HG03139 (cell line): Measurements from ENCODE around the gene RCHY1.
"Not testable (repeated sequence)": the region's sequence is repeated elsewhere in the genome, so short reads cannot be mapped to it uniquely, and the experiment has no call there.

Experiments used
- ATAC-seq: cut with Tn5 transposase; IDR thresholded peaks from one replicate; pipeline ENCODE4 v1.9.1; 2021; ENCODE audit not compliant: unreplicated experiment

The RCHY1 gene

DNA sequence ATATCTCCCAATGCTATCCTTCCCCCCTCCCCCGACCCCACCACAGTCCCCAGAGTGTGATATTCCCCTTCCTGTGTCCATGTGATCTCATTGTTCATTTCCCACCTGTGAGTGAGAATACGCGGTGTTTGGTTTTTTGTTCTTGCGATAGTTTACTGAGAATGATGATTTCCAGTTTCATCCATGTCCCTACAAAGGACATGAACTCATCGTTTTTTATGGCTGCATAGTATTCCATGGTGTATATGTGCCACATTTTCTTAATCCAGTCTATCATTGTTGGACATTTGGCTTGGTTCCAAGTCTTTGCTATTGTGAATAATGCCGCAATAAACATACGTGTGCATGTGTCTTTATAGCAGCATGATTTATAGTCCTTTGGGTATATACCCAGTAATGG is 5.2 kb upstream of the RCHY1 start:
- not testable (repeated sequence) for ATAC-seq

DNA sequence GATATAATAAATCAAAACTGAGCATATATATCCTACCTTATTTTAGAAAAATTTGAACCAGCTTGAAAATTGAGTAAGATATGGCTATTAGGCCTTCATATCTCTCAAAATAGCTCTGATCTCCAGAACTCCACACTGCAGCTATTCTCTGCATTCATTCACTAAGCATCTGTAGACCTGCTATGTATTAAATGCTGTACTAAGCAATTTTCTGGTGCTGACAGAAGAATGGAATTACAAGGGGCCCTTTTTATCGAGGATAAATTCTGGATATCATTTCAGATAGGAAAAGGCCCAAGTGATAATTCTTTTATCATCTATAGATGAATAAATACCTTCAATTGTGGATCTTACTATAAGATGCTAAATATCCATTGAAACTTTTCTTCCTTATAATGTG is 1.9 kb upstream of the RCHY1 start:
- no peak for ATAC-seq

DNA sequence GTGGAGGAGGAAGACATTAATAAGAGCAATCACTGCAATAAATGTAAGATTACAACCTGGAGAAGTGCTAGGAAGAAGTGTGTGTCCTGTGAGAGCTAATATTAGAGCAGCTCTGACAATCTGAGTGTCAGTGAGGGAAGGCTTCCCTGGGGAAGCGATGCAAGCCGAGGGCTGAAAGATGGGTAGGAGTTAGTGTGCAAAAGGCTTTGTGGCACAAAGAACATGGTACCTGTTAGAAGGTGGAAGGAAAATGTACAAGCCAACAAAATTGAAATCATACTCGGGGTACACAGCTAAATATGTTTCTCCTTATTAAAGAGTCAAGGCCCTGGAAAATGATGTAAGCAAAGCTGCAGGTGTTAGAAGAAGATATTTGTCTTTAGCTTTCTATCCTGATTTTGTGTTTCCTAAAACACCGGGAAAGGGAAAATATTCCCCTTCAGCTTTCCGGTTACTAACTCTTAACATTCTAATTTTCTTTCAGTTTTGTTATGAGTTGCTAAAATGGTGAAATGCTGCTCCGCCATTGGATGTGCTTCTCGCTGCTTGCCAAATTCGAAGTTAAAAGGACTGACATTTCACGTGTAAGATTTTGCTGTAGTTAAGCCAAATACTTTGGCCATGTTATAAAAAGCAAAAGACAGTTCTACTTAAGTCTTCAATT is 878 bp upstream of the RCHY1 start:
- peak; percentile 0 for ATAC-seq

DNA sequence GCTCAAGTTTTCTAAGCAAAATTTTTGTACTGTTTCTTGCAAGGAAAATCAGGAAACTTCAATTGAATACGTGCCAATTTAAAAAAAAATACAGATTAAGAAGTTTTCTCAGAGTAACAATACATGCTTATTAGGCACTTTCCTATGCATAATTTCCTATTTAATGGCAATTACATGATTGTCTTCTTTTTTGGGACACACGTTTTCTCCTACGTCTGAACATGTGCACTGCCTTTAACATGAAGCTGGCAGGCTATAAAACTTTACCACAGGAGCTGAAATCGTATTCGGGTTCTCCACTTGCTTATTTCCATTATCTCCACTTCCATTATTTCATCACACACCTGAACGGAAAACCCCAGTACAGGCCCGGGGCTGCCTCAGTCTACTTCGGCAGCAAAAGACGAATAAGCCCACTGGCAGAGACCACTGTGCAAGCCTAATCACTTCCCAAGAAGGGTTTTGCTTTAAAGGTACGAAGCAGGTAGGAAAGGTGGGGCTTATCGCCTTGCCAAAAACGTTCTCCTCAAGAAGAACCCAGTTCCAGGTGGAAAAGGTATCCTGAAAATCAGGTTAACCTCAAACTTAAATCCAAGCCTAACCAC is 575 bp downstream of the RCHY1 start:
- ATAC-seq, result no peak

DNA sequence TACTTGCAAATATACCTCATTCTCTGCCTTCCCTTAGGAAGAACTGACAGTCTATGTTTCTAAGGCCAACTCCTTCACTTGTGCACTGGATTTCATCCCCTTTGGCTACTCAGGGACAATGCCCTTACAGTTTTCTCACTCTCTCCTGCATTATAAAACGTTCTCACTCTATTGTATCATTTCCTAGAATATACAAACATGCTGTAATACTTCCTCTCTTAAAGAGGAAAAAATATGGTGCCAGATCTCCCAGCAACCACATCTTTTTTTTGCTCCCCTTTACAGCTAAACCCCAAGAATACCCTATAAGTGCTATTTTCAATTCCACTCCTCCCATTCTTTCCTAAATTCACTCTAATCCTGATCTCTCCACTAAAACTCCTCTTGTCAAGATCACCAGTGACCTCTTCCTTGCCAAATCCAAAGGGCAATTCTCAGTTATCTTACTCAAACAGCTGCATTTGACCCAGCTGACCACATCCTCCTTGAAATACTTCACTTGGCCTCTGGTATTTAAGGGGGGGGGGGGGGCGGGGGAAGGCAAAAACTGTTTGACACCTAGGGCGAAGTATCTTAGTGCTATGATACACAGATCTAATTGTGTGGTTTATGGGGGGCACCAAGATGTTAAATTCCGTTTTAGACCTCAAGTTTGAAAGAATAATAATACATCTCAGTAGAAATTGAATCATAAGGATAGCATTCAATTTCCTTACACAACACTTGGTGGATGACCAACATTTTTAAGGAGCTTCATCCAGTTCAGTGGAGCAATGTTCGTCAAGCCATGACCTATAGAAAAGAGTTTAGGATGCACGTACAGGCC is 1.6 kb downstream of the RCHY1 start:
- ATAC-seq, result no peak

DNA sequence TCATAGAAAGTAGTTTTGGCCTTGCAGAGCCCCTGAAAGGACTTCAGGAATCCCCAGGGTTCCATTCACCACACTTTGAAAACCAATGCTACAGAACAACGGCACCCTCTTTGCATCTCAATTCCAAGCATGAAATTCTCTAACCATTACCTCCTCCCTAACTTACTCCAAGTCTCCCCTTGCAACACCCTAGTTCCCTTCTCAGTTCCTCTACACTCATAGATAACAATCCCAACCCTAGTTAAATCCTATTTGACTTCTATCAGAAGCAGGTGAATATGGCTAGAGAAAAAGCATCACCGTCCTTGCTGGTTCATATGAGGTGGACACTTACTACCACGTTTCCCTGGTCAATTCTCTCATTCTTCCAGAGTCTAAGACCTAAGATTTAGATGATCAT is 2.4 kb downstream of the RCHY1 start:
- no peak for ATAC-seq

DNA sequence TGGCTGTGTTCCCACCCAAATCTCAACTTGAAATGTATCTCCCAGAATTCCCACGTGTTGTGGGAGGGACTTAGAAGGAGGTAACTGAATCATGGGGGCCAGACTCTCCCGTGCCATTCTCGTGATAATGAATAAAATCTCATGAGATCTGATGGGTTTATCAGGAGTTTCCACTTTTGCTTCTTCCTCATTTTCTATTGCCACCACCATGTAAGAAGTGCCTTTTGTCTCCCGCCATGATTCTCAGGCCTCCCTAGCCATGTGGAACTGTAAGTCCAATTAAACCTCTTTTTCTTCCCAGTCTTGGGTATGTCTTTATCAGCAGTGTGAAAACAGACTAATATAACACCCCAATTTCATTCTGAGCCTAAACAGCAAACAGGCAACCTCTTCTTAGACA is 4.6 kb downstream of the RCHY1 start:
- not testable (repeated sequence) for ATAC-seq

DNA sequence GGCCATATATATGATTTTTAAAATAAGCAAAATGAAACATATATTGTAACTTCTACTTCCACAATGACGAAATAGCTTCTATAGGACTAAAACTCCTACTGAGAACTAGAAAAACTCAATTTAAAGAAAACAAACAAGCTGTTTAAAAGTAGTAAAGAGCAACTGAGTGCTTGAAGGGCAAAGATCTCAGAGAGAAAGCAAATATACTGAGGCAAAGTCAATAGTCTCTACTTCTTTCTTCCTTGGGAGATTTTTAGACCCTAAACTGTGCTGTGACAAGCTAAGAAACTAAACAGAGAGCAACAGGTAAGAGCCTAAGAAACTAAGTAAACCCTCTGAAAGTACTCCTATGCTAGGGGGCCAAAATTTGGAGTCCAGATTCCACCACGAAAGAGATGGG is 8.6 kb downstream of the RCHY1 start:
- ATAC-seq, result no peak

DNA sequence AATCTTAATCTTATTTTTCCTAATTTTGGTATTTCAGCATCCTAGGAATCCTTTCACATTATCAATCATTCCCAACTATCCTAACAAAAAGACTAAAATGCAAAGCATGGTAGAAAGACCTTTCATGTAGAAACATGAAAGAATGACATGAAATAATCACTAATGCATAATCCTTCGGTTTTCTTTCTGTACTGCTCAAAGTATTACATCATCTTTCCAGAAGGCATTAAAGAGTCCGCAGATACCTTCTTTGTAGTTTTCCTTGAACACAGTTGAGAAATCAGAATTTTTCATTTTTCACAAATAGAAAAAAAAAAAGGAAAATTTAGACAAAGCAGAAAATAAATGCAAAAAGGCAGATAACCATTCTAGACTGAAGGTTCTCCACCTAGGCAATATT is 11.5 kb downstream of the RCHY1 start:
- no peak for ATAC-seq

DNA sequence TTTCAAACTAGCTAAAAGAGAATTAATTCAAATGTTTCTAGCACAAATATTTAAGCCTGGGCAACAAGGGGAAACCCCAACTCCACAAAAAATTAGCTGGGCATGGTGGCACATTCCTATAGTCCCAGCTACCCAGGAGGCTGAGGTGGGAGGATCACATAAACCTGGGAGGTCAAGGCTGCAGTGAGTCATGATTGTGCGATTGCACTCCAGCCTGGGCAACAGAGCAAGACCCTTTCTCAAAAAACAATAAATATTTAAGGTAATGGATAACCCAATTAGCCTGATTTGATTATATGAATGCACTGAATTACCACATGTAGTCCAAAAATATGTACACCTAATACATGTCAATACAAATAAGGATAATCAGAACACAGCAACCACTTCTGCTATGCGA is 14.3 kb downstream of the RCHY1 start:
- no peak for ATAC-seq

DNA sequence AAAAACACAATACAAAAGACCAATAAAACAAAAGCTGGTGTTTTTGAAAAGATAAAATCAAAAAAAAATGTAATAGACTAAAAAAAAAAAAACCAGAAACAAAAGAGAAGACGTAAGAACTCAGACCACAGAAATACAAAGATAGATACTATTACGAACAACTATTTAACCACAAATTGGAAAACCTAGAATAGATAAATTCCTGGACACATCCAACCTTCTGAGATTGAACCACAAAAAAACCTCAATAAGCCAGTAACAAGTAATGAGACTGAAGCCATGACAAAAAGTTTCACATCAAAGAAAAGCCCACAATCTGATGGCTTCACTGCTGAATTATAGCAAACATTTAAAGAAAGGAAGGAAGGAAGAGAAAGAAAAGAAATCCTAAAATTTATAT is 16.2 kb downstream of the RCHY1 start:
- no peak for ATAC-seq

DNA sequence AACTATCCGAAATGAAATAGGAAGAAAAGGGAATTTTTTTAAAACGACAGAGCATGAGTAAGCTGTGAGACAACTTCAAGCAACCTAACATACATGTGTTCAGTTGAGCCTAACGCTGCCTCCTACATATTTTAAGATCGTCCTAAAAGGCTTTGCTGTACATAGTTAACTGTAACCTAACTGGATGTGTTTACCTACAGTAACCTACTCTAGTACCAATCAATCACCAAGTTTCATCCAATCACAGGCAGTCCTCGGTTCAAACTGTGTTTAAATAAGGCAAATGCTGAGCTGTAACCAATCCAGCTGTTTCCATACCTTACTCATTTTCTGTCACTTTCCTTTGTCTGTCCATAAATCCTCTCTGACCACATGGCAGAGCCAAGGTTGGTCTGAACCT is 17.1 kb downstream of the RCHY1 start:
- no peak for ATAC-seq

DNA sequence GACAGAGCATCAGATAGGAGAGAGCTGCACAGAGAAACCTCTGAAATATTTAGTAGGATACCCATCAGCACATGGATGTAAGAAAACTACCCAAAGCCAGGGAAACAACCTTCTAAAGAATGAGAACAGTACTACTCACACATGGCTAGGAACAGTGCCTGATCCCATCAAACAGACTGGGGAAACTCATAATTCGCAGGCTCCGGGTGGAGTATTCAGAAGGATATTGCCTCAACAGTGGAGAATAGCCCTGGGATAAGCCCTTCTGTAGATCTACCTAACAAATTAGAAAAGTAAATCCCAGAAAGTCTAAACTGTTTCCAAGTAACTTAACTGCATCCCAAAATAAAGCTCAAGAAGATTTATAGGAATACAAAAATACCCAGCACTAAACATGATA is 17.8 kb downstream of the RCHY1 start:
- no peak for ATAC-seq

DNA sequence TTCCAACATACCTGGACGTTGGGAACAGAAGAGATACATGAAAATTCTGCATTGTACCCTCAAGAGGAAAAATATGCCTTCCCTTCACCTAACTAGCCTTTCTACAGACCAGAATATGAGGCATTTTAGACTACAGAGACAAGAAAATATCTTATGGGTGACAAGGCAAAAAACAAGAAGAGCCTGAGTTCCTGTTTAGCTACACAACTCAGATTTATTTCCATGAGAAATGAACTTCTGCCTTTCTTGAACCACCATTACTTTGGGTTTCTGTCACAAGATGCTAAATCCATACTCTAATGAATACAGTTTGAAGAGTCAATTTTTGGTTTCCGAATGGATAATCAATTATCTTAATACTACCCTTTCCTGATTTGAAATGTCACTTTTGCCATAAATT is 18.7 kb downstream of the RCHY1 start:
- no peak for ATAC-seq

DNA sequence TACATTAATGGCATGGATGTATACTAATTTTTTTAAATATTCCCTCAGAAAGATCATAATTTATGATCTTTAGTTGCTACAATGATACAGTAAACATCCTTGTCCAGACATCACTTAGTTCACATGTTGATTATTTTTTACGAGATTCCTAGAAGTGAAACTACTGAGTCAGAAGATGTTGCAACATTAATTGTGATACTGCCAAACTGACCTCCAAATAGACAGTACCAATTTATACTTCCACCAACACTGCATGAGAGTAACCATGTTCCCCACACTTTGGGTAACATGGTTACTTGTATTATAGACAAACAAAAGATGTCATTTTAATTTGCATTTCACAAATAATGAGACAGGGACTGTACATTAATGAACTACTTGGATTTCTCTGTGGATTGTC is 19.6 kb downstream of the RCHY1 start:
- ATAC-seq, result no peak

DNA sequence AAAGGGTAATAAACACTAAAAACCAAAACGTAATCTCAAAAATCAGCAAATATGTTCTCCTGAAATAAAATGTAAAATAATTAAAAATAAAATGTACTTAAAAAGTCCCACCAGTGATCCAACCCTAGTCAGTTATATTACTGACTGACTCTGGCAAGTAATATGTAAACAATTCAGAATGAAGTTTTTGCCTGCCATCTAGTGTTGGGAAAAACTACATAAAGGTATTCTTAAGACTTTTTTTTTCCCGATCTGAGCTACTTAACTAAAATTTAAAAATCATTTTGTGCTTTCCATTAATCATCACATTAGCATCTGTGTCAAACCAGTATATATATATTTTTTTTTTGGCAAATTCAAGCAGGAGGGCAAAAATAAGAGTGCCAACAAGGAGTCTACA is 24.0 kb downstream of the RCHY1 start:
- ATAC-seq, result no peak

DNA sequence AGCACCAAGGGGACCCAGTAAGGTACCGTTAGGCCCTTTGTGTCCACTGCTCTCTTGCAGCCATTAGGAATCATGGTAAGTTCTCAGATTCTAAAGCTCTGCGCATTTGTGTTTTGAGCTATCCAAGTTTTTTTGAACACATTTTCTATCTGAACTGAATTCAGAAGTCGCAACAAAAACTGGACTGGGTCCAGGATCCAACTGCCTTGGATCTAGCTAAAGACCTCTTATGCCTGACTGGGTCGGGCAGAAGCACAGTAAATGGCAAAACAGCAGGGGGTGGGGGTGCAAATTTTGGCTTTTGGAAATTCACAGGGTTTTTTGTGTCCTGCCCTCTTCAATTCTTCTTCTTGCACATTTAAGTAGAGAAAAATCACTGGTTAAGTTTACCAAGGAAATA is 30.0 kb downstream of the RCHY1 start:
- no peak for ATAC-seq

DNA sequence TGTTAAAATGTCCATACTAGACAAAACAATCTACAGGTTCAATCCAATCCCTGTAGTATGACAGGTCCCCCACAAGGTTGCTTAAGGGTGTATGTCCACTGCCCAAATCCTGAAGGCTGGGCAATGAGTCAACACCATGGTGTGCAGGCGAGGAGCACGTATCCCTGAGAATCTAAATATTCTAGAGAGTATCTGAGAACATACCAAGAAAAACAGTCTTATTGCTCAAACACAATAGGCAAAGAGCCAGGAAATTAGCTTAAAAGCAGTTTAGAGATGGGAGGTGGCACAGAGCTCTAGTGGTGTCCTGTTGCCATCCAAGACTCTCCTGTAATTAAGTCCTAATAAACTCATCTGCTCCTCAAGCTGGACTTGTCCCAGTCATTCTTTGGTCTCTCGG is 37.0 kb downstream of the RCHY1 start:
- no peak for ATAC-seq

DNA sequence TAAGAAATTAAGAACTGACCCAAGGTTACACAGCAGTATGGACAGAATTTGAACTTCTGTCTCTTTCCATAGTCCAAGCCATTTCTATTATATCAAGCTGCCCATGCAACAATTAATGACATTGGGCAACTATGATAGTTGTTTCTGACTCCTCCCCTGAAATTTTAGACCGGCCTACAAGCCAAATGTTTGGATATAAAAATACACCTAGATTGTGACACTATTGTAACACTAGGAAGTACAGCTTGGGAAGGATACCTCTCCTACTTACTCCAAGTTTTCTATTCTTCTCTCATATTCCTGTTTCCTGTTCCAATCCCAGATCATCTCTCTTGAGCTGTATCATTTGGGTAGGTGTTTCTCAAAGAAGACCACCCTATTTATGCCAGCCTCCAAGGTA is 43.5 kb downstream of the RCHY1 start:
- no peak for ATAC-seq

DNA sequence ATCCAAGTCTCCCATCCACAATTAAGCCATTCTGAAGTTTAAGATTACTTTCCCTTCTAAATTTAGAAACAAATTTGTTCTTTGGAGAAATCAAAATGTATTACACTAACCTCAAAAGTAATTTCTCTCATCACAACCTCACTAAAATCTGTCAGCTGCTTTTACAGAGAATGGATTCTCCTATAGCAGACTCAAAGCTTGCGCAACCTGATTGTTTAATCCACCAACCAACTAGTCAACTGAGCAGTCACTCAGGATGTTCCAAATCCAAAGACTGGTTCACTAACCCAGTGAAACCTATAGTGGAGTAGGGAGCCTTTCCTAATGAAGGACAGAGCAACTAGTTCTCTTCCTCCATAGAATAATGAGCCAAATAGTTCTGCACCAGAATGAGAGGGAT is 44.3 kb downstream of the RCHY1 start:
- ATAC-seq, result no peak

DNA sequence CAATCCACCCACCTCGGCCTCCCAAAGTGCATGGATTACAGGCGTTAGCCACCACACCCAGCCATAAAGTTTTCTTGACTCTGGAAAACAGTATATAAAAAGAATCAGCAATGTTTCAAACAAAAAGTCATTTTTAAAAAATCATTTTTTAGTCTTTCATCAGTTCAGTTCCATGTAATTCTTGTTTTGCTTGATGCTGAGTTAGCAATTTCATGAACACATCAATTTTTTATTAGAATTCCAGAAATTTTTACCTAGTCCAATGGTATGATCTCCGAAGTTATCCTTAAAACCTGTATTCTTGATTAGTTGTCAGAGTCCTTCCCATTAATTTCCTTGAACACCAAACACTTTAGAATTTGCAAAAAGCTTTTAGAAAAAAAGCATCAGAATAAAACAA is 56.8 kb downstream of the RCHY1 start:
- ATAC-seq, result no peak

DNA sequence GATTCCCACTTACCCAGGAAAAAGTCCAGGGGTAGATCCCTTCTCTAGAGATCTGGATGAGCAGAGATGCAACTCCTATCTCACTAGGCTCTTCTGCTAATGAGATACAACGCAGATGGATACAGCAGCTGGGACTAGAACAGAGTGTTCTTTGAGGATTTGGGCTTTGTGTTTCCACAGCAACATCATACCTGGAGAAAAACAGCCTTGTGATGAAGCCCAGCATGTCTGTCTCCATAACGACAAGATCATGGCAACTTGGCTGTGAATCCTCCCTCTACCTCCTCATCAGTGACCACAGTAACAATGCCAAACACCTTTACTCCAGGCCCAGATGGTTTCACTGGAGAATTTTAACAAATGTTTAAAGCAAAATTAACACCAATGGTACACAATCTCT is 80.1 kb downstream of the RCHY1 start:
- ATAC-seq, result no peak
